ENCODE data around the gene TRRAP. TPM values are rescaled to one million over a fixed set of nuclear protein-coding genes. Genes with fewer than 3 reads are reported as not detected.

The TRRAP gene
- total RNA-seq, 4 donors from 2014 or later: 15.2 to 18.8 (median 17.0) TPM

GRCh38 chr7:98868450-98868849, 9.9 kb upstream of the TRRAP start:
- no peak for DNase-seq
- TF ChIP-seq, protein P1, sequence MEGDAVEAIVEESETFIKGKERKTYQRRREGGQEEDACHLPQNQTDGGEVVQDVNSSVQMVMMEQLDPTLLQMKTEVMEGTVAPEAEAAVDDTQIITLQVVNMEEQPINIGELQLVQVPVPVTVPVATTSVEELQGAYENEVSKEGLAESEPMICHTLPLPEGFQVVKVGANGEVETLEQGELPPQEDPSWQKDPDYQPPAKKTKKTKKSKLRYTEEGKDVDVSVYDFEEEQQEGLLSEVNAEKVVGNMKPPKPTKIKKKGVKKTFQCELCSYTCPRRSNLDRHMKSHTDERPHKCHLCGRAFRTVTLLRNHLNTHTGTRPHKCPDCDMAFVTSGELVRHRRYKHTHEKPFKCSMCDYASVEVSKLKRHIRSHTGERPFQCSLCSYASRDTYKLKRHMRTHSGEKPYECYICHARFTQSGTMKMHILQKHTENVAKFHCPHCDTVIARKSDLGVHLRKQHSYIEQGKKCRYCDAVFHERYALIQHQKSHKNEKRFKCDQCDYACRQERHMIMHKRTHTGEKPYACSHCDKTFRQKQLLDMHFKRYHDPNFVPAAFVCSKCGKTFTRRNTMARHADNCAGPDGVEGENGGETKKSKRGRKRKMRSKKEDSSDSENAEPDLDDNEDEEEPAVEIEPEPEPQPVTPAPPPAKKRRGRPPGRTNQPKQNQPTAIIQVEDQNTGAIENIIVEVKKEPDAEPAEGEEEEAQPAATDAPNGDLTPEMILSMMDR (IDR thresholded peaks at IDR 0.05 in 4 of 5, conservative IDR thresholded peaks at IDR 0.05 in 1 of 5): no peak
- TF ChIP-seq POLR2A (IDR thresholded peaks at IDR 0.05): no peak
- Histone ChIP-seq H3K4me3 (no peak overlapping the region), H3K27ac (no peak overlapping the region), H3K9me3 (no peaks in the 10 kb centered on the region), H3K27me3 (peaks cover 15 to 23% (median 22%) of the 10 kb centered on the region in 3 donors), H3K36me3 (no peaks in the 10 kb centered on the region), H3K4me1 (no peaks in the 10 kb centered on the region)
- intact Hi-C loops (cut with DNase I; ENCODE audit: low total_unique reads) (no loop called here), in situ Hi-C loops (cut with MboI; ENCODE audit: low sequenced_read_pairs in 4 of 4) (no loop called here)
- ATAC-seq: no peak

GRCh38 chr7:98869027-98869596, 9.2 kb upstream of the TRRAP start:
- in situ Hi-C loops (cut with MboI; ENCODE audit: low sequenced_read_pairs in 4 of 4) (no loop called here), intact Hi-C loops (cut with DNase I; ENCODE audit: low total_unique reads) (no loop called here)
- Histone ChIP-seq H3K4me3 (peak overlapping the region in 1 of 4 donors; percentile 43), H3K27ac (no peak overlapping the region), H3K9me3 (no peaks in the 10 kb centered on the region), H3K36me3 (no peaks in the 10 kb centered on the region), H3K27me3 (peaks cover 15 to 23% (median 22%) of the 10 kb centered on the region in 3 donors), H3K4me1 (no peaks in the 10 kb centered on the region)
- no peak for TF ChIP-seq POLR2A (IDR thresholded peaks at IDR 0.05)
- TF ChIP-seq, protein P1 (IDR thresholded peaks at IDR 0.05 in 4 of 5, conservative IDR thresholded peaks at IDR 0.05 in 1 of 5): no peak
- ATAC-seq (no peak), DNase-seq (no peak)

- TF ChIP-seq, protein P1 (IDR thresholded peaks at IDR 0.05 in 4 of 5, conservative IDR thresholded peaks at IDR 0.05 in 1 of 5): no peak
- TF ChIP-seq POLR2A (IDR thresholded peaks at IDR 0.05): no peak
- DNase-seq (no peak), ATAC-seq (no peak)
- H3K4me3 ChIP-seq: peak within 1 kb of the TSS; percentile 30 to 46 (median 41)
- in situ Hi-C loops (cut with MboI; ENCODE audit: low sequenced_read_pairs in 4 of 4): no loop called here
- intact Hi-C loops (cut with DNase I; ENCODE audit: low total_unique reads): loop anchor here (10.0 kb wide), 1 partner anchor 585 kb away; the partner anchor contains the start of gene BRI3
- H3K27me3 ChIP-seq: peaks cover 15 to 23% (median 22%) of the 10 kb centered on the region in 3 donors
- H3K36me3 ChIP-seq: no peaks in the 10 kb centered on the region
- no peaks in the 10 kb centered on the region for H3K4me1 ChIP-seq
- no peaks in the 10 kb centered on the region for H3K9me3 ChIP-seq
- no peak within 1 kb of the TSS for H3K27ac ChIP-seq
Measured at GRCh38 chr7:98869597-98870120, 8.7 kb upstream of the TRRAP start, which contains the start of gene TMEM130. TSS of gene TMEM130 (minus strand) at chr7:98870014. CDS start at chr7:98869861, 153 bp downstream.

DNA sequence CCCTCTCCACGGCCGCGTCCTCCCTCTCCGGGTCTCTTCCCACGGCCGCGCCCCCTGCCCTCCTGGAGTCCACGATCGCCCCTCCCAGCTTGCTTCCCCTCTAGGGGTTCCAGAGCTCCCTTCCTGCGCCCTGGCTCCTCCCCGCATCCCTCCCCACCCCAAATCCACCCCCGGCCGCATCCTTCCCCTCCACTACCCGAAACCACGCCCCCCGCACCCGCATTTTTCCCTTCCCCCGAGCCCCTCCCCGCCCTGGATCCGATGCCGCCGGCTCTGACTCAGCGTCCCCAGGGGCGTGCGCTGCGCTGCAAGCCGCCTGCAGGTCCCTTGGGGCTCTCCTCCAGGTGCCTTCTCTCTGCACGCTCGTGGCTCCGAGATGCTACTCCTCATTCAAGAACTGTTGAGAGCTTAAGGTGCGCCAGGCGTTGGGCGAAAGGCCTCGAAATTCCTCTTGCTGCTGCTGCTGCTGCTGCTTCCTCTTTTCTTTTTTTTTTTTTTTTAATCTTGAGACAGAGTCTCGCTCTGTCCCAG, 8.1 kb upstream of the TRRAP start:
- Histone ChIP-seq H3K36me3 (no peaks in the 10 kb centered on the region), H3K27me3 (peaks cover 15 to 23% (median 22%) of the 10 kb centered on the region in 3 donors), H3K4me1 (no peaks in the 10 kb centered on the region), H3K9me3 (no peaks in the 10 kb centered on the region), H3K27ac (no peak overlapping the region), H3K4me3 (peak overlapping the region; percentile 27 to 46 (median 34))
- intact Hi-C loops (cut with DNase I; ENCODE audit: low total_unique reads) (loop anchor here (10.0 kb wide), 1 partner anchor 585 kb away; the partner anchor contains the start of gene BRI3), in situ Hi-C loops (cut with MboI; ENCODE audit: low sequenced_read_pairs in 4 of 4) (no loop called here)
- TF ChIP-seq, protein P1 (IDR thresholded peaks at IDR 0.05 in 4 of 5, conservative IDR thresholded peaks at IDR 0.05 in 1 of 5): no peak
- TF ChIP-seq POLR2A (IDR thresholded peaks at IDR 0.05): no peak
- no peak for DNase-seq
- no peak for ATAC-seq
